WTC11 (cell line): ENCODE data around the gene EIF4E.

Experiments used
- CREB1 ChIP-seq: sonication (generic); formaldehyde crosslinking; IDR thresholded peaks from 2 replicates; pipeline ENCODE4 v1.8.0; 2023; ENCODE audit warnings: mild to moderate bottlenecking, missing genetic modification reagents
- CTCF ChIP-seq: fragments of 200-600 bp; IDR thresholded peaks from 2 replicates; pipeline ENCODE4 v1.8.0; 2022; ENCODE audit warnings: antibody characterized with exemption
- NR2C2 ChIP-seq: sonication (generic); formaldehyde crosslinking; IDR thresholded peaks from 2 replicates; pipeline ENCODE4 v1.8.0; 2022; ENCODE audit warnings: mild to moderate bottlenecking, missing genetic modification reagents
- NR3C1 ChIP-seq: sonication (generic); formaldehyde crosslinking; conservative IDR thresholded peaks from 2 replicates; pipeline ENCODE4 v1.8.1; 2023; ENCODE audit warnings: low read depth, mild to moderate bottlenecking, missing genetic modification reagents
- PRRX2 ChIP-seq: fragments of 250-450 bp; sonication (Bioruptor Pico); IDR thresholded peaks from 2 replicates; pipeline ENCODE4 v1.8.0; 2021; ENCODE audit warnings: mild to moderate bottlenecking
- ZNF423 ChIP-seq: fragments of 250-450 bp; sonication (Bioruptor Pico); IDR thresholded peaks from 2 replicates; pipeline ENCODE4 v2.1.2; 2022; ENCODE audit warnings: mild to moderate bottlenecking, moderate library complexity
- TF ChIP-seq, protein P1 (sequence below): sonication (generic); formaldehyde crosslinking; conservative IDR thresholded peaks from 2 replicates; pipeline ENCODE4 v1.8.1; 2022; ENCODE audit warnings: mild to moderate bottlenecking, missing genetic modification reagents
- TF ChIP-seq, protein P2 (sequence below): sonication (generic); formaldehyde crosslinking; IDR thresholded peaks from 2 replicates; pipeline ENCODE4 v1.8.1; 2022; ENCODE audit warnings: missing genetic modification reagents, borderline replicate concordance

- TF ChIP-seq CTCF (no peak), CREB1 (CRISPR knock-in tag) (no peak), NR3C1 (CRISPR knock-in tag) (no peak), ZNF423 (CRISPR knock-in tag) (no peak), PRRX2 (CRISPR knock-in tag) (no peak), NR2C2 (CRISPR knock-in tag) (no peak)
- TF ChIP-seq, protein P1, sequence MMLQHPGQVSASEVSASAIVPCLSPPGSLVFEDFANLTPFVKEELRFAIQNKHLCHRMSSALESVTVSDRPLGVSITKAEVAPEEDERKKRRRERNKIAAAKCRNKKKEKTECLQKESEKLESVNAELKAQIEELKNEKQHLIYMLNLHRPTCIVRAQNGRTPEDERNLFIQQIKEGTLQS, result no peak
- TF ChIP-seq, protein P2, sequence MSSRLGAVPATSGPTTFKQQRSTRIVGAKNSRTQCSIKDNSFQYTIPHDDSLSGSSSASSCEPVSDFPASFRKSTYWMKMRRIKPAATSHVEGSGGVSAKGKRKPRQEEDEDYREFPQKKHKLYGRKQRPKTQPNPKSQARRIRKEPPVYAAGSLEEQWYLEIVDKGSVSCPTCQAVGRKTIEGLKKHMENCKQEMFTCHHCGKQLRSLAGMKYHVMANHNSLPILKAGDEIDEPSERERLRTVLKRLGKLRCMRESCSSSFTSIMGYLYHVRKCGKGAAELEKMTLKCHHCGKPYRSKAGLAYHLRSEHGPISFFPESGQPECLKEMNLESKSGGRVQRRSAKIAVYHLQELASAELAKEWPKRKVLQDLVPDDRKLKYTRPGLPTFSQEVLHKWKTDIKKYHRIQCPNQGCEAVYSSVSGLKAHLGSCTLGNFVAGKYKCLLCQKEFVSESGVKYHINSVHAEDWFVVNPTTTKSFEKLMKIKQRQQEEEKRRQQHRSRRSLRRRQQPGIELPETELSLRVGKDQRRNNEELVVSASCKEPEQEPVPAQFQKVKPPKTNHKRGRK (CRISPR knock-in tag), result no peak
Measured at GRCh38 chr4:98977557-98977956, 48.6 kb upstream of the EIF4E start.
